ENCODE data around the gene CCPG1. TPM values are rescaled to one million over a fixed set of nuclear protein-coding genes. Genes with fewer than 3 reads are reported as not detected.

The CCPG1 gene
- total RNA-seq, 1 donor from 2014 or later, result 150 TPM

GRCh38 chr15:55394694-55395093 lies 13.5 kb downstream of the CCPG1 start:
- Mint-ChIP-seq H3K36me3 (ENCODE audit: unreplicated experiment) (peaks cover 10% of the 10 kb centered on the region), H3K4me1 (ENCODE audit: unreplicated experiment) (peaks cover 7% of the 10 kb centered on the region), H3K9me3 (ENCODE audit: unreplicated experiment) (no peaks in the 10 kb centered on the region), H3K4me3 (ENCODE audit: unreplicated experiment) (no peak overlapping the region), H3K27me3 (ENCODE audit: unreplicated experiment) (no peaks in the 10 kb centered on the region), H3K27ac (ENCODE audit: unreplicated experiment) (no peak overlapping the region)
- TF ChIP-seq CTCF (IDR thresholded peaks at IDR 0.05), result no peak
- no peak for DNase-seq (ENCODE audit: extremely low spot score, unreplicated experiment)

- H3K27ac Mint-ChIP-seq (ENCODE audit: unreplicated experiment), result peak overlapping the region; percentile 41
Measured at GRCh38 chr15:55389264-55389607, 18.9 kb downstream of the CCPG1 start.

GRCh38 chr15:55387027-55387426 lies 21.1 kb downstream of the CCPG1 start:
- no peaks in the 10 kb centered on the region for H3K27me3 Mint-ChIP-seq (ENCODE audit: unreplicated experiment)
- H3K36me3 Mint-ChIP-seq (ENCODE audit: unreplicated experiment), result peaks cover 37% of the 10 kb centered on the region
- DNase-seq (ENCODE audit: extremely low spot score, unreplicated experiment), result no peak
- no peak for TF ChIP-seq CTCF (IDR thresholded peaks at IDR 0.05)
- no peak overlapping the region for H3K27ac Mint-ChIP-seq (ENCODE audit: unreplicated experiment)
- peaks cover 11% of the 10 kb centered on the region for H3K4me1 Mint-ChIP-seq (ENCODE audit: unreplicated experiment)
- no peaks in the 10 kb centered on the region for H3K9me3 Mint-ChIP-seq (ENCODE audit: unreplicated experiment)
- no peak overlapping the region for H3K4me3 Mint-ChIP-seq (ENCODE audit: unreplicated experiment)

More at GRCh38 chr15:55389264-55389607, 18.9 kb downstream of the CCPG1 start:
- Mint-ChIP-seq H3K9me3 (ENCODE audit: unreplicated experiment) (no peaks in the 10 kb centered on the region), H3K36me3 (ENCODE audit: unreplicated experiment) (peaks cover 23% of the 10 kb centered on the region), H3K4me1 (ENCODE audit: unreplicated experiment) (peaks cover 11% of the 10 kb centered on the region), H3K4me3 (ENCODE audit: unreplicated experiment) (no peak overlapping the region), H3K27me3 (ENCODE audit: unreplicated experiment) (no peaks in the 10 kb centered on the region)
- TF ChIP-seq CTCF (IDR thresholded peaks at IDR 0.05), result no peak
- DNase-seq (ENCODE audit: extremely low spot score, unreplicated experiment), result no peak

GRCh38 chr15:55383687-55384086 lies 24.5 kb downstream of the CCPG1 start:
- TF ChIP-seq CTCF (IDR thresholded peaks at IDR 0.05), result no peak
- H3K27ac Mint-ChIP-seq (ENCODE audit: unreplicated experiment), result no peak overlapping the region
- H3K4me1 Mint-ChIP-seq (ENCODE audit: unreplicated experiment), result peaks cover 2% of the 10 kb centered on the region

GRCh38 chr15:55381595-55381994 lies 26.6 kb downstream of the CCPG1 start:
- Mint-ChIP-seq H3K36me3 (ENCODE audit: unreplicated experiment) (peaks cover 43% of the 10 kb centered on the region), H3K4me3 (ENCODE audit: unreplicated experiment) (no peak overlapping the region), H3K27ac (ENCODE audit: unreplicated experiment) (no peak overlapping the region), H3K4me1 (ENCODE audit: unreplicated experiment) (no peaks in the 10 kb centered on the region), H3K9me3 (ENCODE audit: unreplicated experiment) (no peaks in the 10 kb centered on the region), H3K27me3 (ENCODE audit: unreplicated experiment) (no peaks in the 10 kb centered on the region)
- TF ChIP-seq CTCF (IDR thresholded peaks at IDR 0.05), result no peak
- DNase-seq (ENCODE audit: extremely low spot score, unreplicated experiment), result no peak

More at GRCh38 chr15:55383687-55384086, 24.5 kb downstream of the CCPG1 start:
- H3K36me3 Mint-ChIP-seq (ENCODE audit: unreplicated experiment), result peaks cover 48% of the 10 kb centered on the region
- no peaks in the 10 kb centered on the region for H3K9me3 Mint-ChIP-seq (ENCODE audit: unreplicated experiment)
- DNase-seq (ENCODE audit: extremely low spot score, unreplicated experiment), result no peak
- H3K27me3 Mint-ChIP-seq (ENCODE audit: unreplicated experiment), result no peaks in the 10 kb centered on the region
- no peak overlapping the region for H3K4me3 Mint-ChIP-seq (ENCODE audit: unreplicated experiment)

Data from osteocyte (in vitro differentiated cells).